ENCODE results near the gene KCNN4. TPM values are rescaled to one million over a fixed set of nuclear protein-coding genes. Genes with fewer than 3 reads are reported as not detected.
A peak's percentile ranks its signal among the peaks of the same experiment; 100 is the strongest.

Gene KCNN4
- total RNA-seq, 1 experiment from 2014 or later, result 3.0 TPM

DNA sequence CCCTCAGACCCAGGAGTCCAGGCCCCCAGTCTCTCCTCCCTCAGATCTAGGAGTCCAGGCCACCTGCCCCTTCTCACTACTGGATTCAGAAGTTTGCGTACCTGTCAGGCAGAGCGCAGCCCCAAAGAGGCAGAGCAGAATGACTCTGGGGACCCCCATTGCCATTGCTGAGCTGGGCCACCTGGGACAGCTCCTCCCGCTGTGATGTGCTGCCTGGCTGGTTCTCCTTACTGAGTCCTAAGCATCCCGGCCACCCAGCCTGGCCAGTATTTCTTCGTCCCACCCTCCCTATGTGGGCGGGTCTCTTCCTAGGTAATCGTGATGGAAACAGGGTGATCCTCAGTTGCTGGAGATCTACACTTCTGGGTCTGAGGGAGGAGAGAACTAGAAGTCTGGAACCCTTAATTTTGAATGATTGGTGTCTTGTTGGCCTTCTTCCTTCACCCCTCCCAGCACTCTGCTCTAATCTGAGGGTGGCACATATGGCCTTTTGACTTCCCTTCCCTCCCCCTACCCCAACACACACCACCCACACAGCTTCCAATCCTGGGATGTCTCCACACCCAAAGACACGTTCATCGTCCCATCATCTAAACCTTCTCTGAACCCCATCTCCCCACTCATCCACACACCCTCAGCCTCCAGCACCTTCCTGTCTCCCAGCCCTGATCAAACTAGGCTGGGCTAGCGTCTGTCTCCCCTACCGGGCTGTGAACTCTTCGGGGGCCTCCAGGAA lies 21.6 kb upstream of the KCNN4 start, which contains the start of gene LYPD5:
Gene LYPD5, minus strand, starts transcription at position 232 of the 736 bp plus-strand sequence. Its CDS starts 67 bp downstream, at position 165.
- H3K9me3 Mint-ChIP-seq (ENCODE audit: unreplicated experiment), result no peaks in the 10 kb centered on the region
- no peaks in the 10 kb centered on the region for H3K36me3 Mint-ChIP-seq (ENCODE audit: insufficient read depth, unreplicated experiment)
- H3K4me3 Mint-ChIP-seq (ENCODE audit: unreplicated experiment), result no peak within 1 kb of the TSS
- H3K4me3 ChIP-seq (ENCODE audit: low read depth, low read length), result no peak within 1 kb of the TSS
- H3K9me3 ChIP-seq, result no peaks in the 10 kb centered on the region
- BruUV-seq (replicated peaks), result no TSS peak
- DNase-seq, result no peak
- no peaks in the 10 kb centered on the region for H3K4me1 Mint-ChIP-seq (ENCODE audit: low read depth, unreplicated experiment)
- TF ChIP-seq, protein P1, sequence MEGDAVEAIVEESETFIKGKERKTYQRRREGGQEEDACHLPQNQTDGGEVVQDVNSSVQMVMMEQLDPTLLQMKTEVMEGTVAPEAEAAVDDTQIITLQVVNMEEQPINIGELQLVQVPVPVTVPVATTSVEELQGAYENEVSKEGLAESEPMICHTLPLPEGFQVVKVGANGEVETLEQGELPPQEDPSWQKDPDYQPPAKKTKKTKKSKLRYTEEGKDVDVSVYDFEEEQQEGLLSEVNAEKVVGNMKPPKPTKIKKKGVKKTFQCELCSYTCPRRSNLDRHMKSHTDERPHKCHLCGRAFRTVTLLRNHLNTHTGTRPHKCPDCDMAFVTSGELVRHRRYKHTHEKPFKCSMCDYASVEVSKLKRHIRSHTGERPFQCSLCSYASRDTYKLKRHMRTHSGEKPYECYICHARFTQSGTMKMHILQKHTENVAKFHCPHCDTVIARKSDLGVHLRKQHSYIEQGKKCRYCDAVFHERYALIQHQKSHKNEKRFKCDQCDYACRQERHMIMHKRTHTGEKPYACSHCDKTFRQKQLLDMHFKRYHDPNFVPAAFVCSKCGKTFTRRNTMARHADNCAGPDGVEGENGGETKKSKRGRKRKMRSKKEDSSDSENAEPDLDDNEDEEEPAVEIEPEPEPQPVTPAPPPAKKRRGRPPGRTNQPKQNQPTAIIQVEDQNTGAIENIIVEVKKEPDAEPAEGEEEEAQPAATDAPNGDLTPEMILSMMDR (IDR thresholded peaks at IDR 0.05; ENCODE audit: insufficient read depth in 1 of 2, low read depth in 1 of 2, low read length in 1 of 2, severe bottlenecking in 1 of 2, unreplicated experiment in 1 of 2), result no peak
- H3K36me3 ChIP-seq (ENCODE audit: control insufficient read depth, insufficient read depth, low read length), result no peaks in the 10 kb centered on the region
- intact Hi-C loops (cut with micrococcal nuclease; ENCODE audit: unreplicated experiment), result no loop called here
- no peak within 1 kb of the TSS for H3K27ac Mint-ChIP-seq (ENCODE audit: unreplicated experiment)
- H3K27me3 Mint-ChIP-seq (ENCODE audit: insufficient read depth, unreplicated experiment), result peaks cover 7% of the 10 kb centered on the region
- POLR2A ChIA-PET, result no interaction called here
- peaks cover 7% of the 10 kb centered on the region; the same call in 1 of the 2 replicates for H3K4me1 ChIP-seq
- H3K27me3 ChIP-seq (replicated peaks; ENCODE audit: control insufficient read depth, insufficient read depth, low read length), result no peaks in the 10 kb centered on the region; the same call in 1 of the 2 replicates
- CTCF ChIA-PET, result no interaction called here

DNA sequence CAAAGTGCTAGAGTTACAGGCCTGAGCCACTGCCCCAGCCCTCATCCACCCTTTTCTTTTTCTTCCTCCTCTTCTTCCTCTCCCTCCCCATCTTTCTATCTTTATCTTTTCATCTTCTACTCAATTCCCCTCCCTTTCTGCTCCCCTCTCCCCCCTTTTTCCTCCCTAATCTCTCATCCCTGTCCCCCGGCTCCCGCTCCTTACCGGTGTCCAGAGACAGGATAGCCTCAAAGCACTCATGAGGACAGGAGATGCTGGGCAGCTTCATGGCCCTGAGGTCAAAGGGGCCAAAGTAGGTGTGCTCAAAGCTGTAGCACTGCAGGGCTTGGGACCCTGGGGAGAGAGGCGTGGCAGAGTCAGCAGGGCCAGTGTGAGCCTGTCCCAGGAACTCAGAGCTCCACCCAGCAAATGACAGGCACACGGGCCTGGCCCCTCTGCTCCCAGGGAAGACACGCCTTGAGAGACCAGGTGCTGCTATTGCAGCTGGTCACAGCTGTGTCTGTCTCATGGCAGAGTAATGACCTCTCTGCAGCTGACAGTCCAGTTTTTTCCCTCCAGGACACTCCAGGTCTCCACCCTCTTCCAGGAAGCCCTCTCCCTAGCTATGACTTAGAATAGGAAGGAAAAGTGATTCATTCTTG lies 18.8 kb upstream of the KCNN4 start:
- no peaks in the 10 kb centered on the region for H3K9me3 Mint-ChIP-seq (ENCODE audit: unreplicated experiment)
- TF ChIP-seq, protein P1 (IDR thresholded peaks at IDR 0.05; ENCODE audit: insufficient read depth in 1 of 2, low read depth in 1 of 2, low read length in 1 of 2, severe bottlenecking in 1 of 2, unreplicated experiment in 1 of 2), result no peak
- no peaks in the 10 kb centered on the region for H3K4me1 Mint-ChIP-seq (ENCODE audit: low read depth, unreplicated experiment)
- Histone ChIP-seq H3K4me3 (ENCODE audit: low read depth, low read length) (no peak overlapping the region), H3K36me3 (ENCODE audit: control insufficient read depth, insufficient read depth, low read length) (no peaks in the 10 kb centered on the region), H3K9me3 (no peaks in the 10 kb centered on the region), H3K27me3 (replicated peaks; ENCODE audit: control insufficient read depth, insufficient read depth, low read length) (no peaks in the 10 kb centered on the region; the same call in 1 of the 2 replicates), H3K4me1 (peaks cover 7% of the 10 kb centered on the region; the same call in 1 of the 2 replicates)
- peak overlapping the region; percentile 66 for H3K4me3 Mint-ChIP-seq (ENCODE audit: unreplicated experiment)
- POLR2A ChIA-PET, result no interaction called here
- no peak overlapping the region for H3K27ac Mint-ChIP-seq (ENCODE audit: unreplicated experiment)
- DNase-seq, result peak in 1 of 2 experiments; percentile 75
- no TSS peak for BruUV-seq (replicated peaks)
- CTCF ChIA-PET, result interaction anchor here (0.8 to 1.2 kb wide), 2 partner anchors 10 to 55 kb away, joined by 3 to 5 read pairs; no protein-coding TSS in a partner anchor
- H3K27me3 Mint-ChIP-seq (ENCODE audit: insufficient read depth, unreplicated experiment), result peaks cover 4% of the 10 kb centered on the region
- H3K36me3 Mint-ChIP-seq (ENCODE audit: insufficient read depth, unreplicated experiment), result no peaks in the 10 kb centered on the region
- intact Hi-C loops (cut with micrococcal nuclease; ENCODE audit: unreplicated experiment), result no loop called here

- peak; percentile 74 to 82 for DNase-seq
- peak overlapping the region; percentile 66 for H3K4me3 Mint-ChIP-seq (ENCODE audit: unreplicated experiment)
- Histone ChIP-seq H3K4me1 (peaks cover 7% of the 10 kb centered on the region; the same call in 1 of the 2 replicates), H3K36me3 (ENCODE audit: control insufficient read depth, insufficient read depth, low read length) (no peaks in the 10 kb centered on the region), H3K27me3 (replicated peaks; ENCODE audit: control insufficient read depth, insufficient read depth, low read length) (no peaks in the 10 kb centered on the region; the same call in 1 of the 2 replicates), H3K9me3 (no peaks in the 10 kb centered on the region), H3K4me3 (ENCODE audit: low read depth, low read length) (peak overlapping the region; percentile 48)
- peaks cover 4% of the 10 kb centered on the region for H3K27me3 Mint-ChIP-seq (ENCODE audit: insufficient read depth, unreplicated experiment)
- TF ChIP-seq, protein P1 (IDR thresholded peaks at IDR 0.05; ENCODE audit: insufficient read depth in 1 of 2, low read depth in 1 of 2, low read length in 1 of 2, severe bottlenecking in 1 of 2, unreplicated experiment in 1 of 2), result no peak
- BruUV-seq (replicated peaks), result no TSS peak
- no peaks in the 10 kb centered on the region for H3K9me3 Mint-ChIP-seq (ENCODE audit: unreplicated experiment)
- H3K4me1 Mint-ChIP-seq (ENCODE audit: low read depth, unreplicated experiment), result no peaks in the 10 kb centered on the region
- intact Hi-C loops (cut with micrococcal nuclease; ENCODE audit: unreplicated experiment), result no loop called here
- no peak overlapping the region for H3K27ac Mint-ChIP-seq (ENCODE audit: unreplicated experiment)
- no peaks in the 10 kb centered on the region for H3K36me3 Mint-ChIP-seq (ENCODE audit: insufficient read depth, unreplicated experiment)
- CTCF ChIA-PET, result interaction anchor here (1.2 kb wide), 1 partner anchor 54 kb away, joined by 5 read pairs; no protein-coding TSS in a partner anchor
- POLR2A ChIA-PET, result no interaction called here
These were observed 18.0 kb upstream of the KCNN4 start for GRCh38 chr19:43798546-43799409.
